ENCODE measurements around the gene OIT3. TPM values are rescaled to one million over a fixed set of nuclear protein-coding genes. Genes with fewer than 3 reads are reported as not detected.

The OIT3 gene
- total and polyA plus RNA-seq, 4 donors, result 0.08 to 0.49 (median 0.28) TPM; not detected in 1

- H3K4me3 ChIP-seq, result no peak overlapping the region
- no peak for TF ChIP-seq CTCF (IDR thresholded peaks at IDR 0.05; ENCODE audit: control extremely low read depth, extremely low read depth)
- DNase-seq (peak in 2 of 3 donors; percentile 14 to 46), ATAC-seq (ENCODE audit: insufficient read depth, low FRiP score) (no peak)
- no peaks in the 10 kb centered on the region for H3K27me3 ChIP-seq (ENCODE audit: control insufficient read depth in 3 of 3, insufficient read depth in 3 of 3, low read length in 2 of 3)
- WGBS, 2 donors, result 65 to 81% methylated on average over 5 of the region's 5 CpGs
- no peak overlapping the region for H3K9ac ChIP-seq (ENCODE audit: insufficient read depth in 1 of 2, low read length in 2 of 2)
- H3K4me1 ChIP-seq (ENCODE audit: control insufficient read depth in 5 of 5, insufficient read depth in 5 of 5, low read length in 5 of 5), result peaks cover 0 to 5% (median 0%) of the 10 kb centered on the region in 5 donors
- H3K36me3 ChIP-seq (ENCODE audit: control insufficient read depth in 4 of 4, insufficient read depth in 4 of 4, low read length in 4 of 4), result no peaks in the 10 kb centered on the region
- H3K27ac ChIP-seq (ENCODE audit: low read depth in 1 of 2, low read length in 1 of 2), result no peak overlapping the region
- no peaks in the 10 kb centered on the region for H3K9me3 ChIP-seq (ENCODE audit: control insufficient read depth in 4 of 4, insufficient read depth in 3 of 4, low read length in 3 of 4)
Measured at GRCh38 chr10:72952642-72953158, 59.2 kb downstream of the OIT3 start.

- Histone ChIP-seq H3K4me1 (ENCODE audit: control insufficient read depth in 5 of 5, insufficient read depth in 5 of 5, low read length in 5 of 5) (peaks cover 0 to 5% (median 0%) of the 10 kb centered on the region in 5 donors), H3K27me3 (ENCODE audit: control insufficient read depth in 3 of 3, insufficient read depth in 3 of 3, low read length in 2 of 3) (no peaks in the 10 kb centered on the region), H3K27ac (ENCODE audit: low read depth in 1 of 2, low read length in 1 of 2) (peak overlapping the region in 1 of 2 donors; percentile 6), H3K4me3 (no peak overlapping the region), H3K9me3 (ENCODE audit: control insufficient read depth in 4 of 4, insufficient read depth in 3 of 4, low read length in 3 of 4) (no peaks in the 10 kb centered on the region), H3K36me3 (ENCODE audit: control insufficient read depth in 4 of 4, insufficient read depth in 4 of 4, low read length in 4 of 4) (no peaks in the 10 kb centered on the region), H3K9ac (ENCODE audit: insufficient read depth in 1 of 2, low read length in 2 of 2) (no peak overlapping the region)
- TF ChIP-seq CTCF (IDR thresholded peaks at IDR 0.05; ENCODE audit: control extremely low read depth, extremely low read depth), result no peak
- ATAC-seq (ENCODE audit: insufficient read depth, low FRiP score), result no peak
- peak in 1 of 3 donors; percentile 18 for DNase-seq
- 47 to 64% methylated on average over 8 of the region's 8 CpGs for WGBS, 2 donors
Measured at GRCh38 chr10:72953687-72954086, 60.1 kb downstream of the OIT3 start.

GRCh38 chr10:72954230-72954595 lies 60.7 kb downstream of the OIT3 start:
- Histone ChIP-seq H3K9ac (ENCODE audit: insufficient read depth in 1 of 2, low read length in 2 of 2) (no peak overlapping the region), H3K4me1 (ENCODE audit: control insufficient read depth in 5 of 5, insufficient read depth in 5 of 5, low read length in 5 of 5) (peaks cover 0 to 5% (median 0%) of the 10 kb centered on the region in 5 donors), H3K9me3 (ENCODE audit: control insufficient read depth in 4 of 4, insufficient read depth in 3 of 4, low read length in 3 of 4) (no peaks in the 10 kb centered on the region), H3K36me3 (ENCODE audit: control insufficient read depth in 4 of 4, insufficient read depth in 4 of 4, low read length in 4 of 4) (no peaks in the 10 kb centered on the region), H3K27ac (ENCODE audit: low read depth in 1 of 2, low read length in 1 of 2) (no peak overlapping the region), H3K4me3 (no peak overlapping the region), H3K27me3 (ENCODE audit: control insufficient read depth in 3 of 3, insufficient read depth in 3 of 3, low read length in 2 of 3) (no peaks in the 10 kb centered on the region)
- WGBS, 2 donors, result 68 to 83% methylated on average over 8 of the region's 8 CpGs
- no peak for DNase-seq
- no peak for TF ChIP-seq CTCF (IDR thresholded peaks at IDR 0.05; ENCODE audit: control extremely low read depth, extremely low read depth)
- ATAC-seq (ENCODE audit: insufficient read depth, low FRiP score), result no peak
